ENCODE data around the gene DYNLT5.
"Not testable (repeated sequence)": the region's sequence is repeated elsewhere in the genome, so short reads cannot be mapped to it uniquely, and the experiment has no call there.

- TF ChIP-seq CTCF (optimal IDR thresholded peaks at IDR 0.05 in 1 of 3, IDR thresholded peaks at IDR 0.05 in 1 of 3, conservative IDR thresholded peaks at IDR 0.05 in 1 of 3; ENCODE audit: extremely low read depth in 1 of 3, insufficient read depth in 2 of 3, low read length in 3 of 3); EZH2 (IDR thresholded peaks at IDR 0.05; ENCODE audit: low read length): not testable (repeated sequence)
Observed at GRCh38 chr1:66734531-66734930, 17.7 kb upstream of the DYNLT5 start.

Data from keratinocyte (primary cell).